Stimulated activated naive CD8-positive, alpha-beta T cell treated with anti-CD3 and anti-CD28 coated beads, Interleukin-15, amount 100 ng/mL, for 72 hours (primary cell): ENCODE results near the gene FOXN3.

ENCODE experiments used
- ATAC-seq: fragments of 150-1000 bp; cut with Tn5 transposase; 2 replicates; pipeline ENCODE4 v1.10.0; 2021; ENCODE audit warnings: mild to moderate bottlenecking, moderate library complexity
- DNase-seq, 2 donors: peaks; one replicate each; pipeline ENCODE4 v3.0.0; 2021 to 2022
- H3K27ac Mint-ChIP-seq, 2 donors: one replicate each; pipeline ENCODE4 v1.8.0; 2022; ENCODE audit warnings: mild to moderate bottlenecking in 2 of 2, mixed read lengths in 2 of 2, moderate library complexity in 2 of 2
- H3K27me3 Mint-ChIP-seq: one replicate; pipeline ENCODE4 v1.8.0; 2022; ENCODE audit warnings: mixed read lengths
- H3K4me1 Mint-ChIP-seq: one replicate; pipeline ENCODE4 v1.8.0; 2022; ENCODE audit warnings: mild to moderate bottlenecking, mixed read lengths
- H3K4me3 Mint-ChIP-seq, 2 donors: one replicate each; pipeline ENCODE4 v1.8.0; 2022; ENCODE audit warnings: mild to moderate bottlenecking in 2 of 2, mixed read lengths in 2 of 2, moderate library complexity in 1 of 2
- H3K9me3 Mint-ChIP-seq, 2 donors: one replicate each; pipeline ENCODE4 v1.8.0; 2022; ENCODE audit warnings: mixed read lengths in 2 of 2

FOXN3 gene

DNA sequence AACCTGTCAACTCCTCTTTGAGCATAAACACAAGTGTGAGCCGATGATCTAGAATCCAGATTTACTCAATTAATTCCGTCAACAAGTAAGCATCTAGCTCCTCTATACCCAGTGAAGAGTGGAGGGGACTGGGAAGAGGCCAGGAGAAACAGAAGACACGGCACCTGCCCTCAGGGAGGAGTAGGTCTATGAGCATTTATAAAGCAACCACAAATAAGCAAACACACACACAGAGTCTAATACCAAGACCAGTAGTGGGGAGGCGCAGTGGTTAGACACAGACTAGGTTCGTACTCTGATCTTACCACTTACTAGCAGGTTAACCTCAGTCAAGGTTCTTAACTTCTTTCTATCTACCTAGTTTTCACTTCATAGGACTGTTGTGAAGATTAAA lies 5.9 kb upstream of the FOXN3 start:
- ATAC-seq (peak; percentile 42), DNase-seq (peak in 1 of 2 donors; percentile 20)
- Mint-ChIP-seq H3K4me1 (peaks cover 94% of the 10 kb centered on the region), H3K9me3 (no peaks in the 10 kb centered on the region), H3K4me3 (peak overlapping the region; percentile 31 to 39), H3K27ac (peak overlapping the region; percentile 69 to 71), H3K27me3 (no peaks in the 10 kb centered on the region)

DNA sequence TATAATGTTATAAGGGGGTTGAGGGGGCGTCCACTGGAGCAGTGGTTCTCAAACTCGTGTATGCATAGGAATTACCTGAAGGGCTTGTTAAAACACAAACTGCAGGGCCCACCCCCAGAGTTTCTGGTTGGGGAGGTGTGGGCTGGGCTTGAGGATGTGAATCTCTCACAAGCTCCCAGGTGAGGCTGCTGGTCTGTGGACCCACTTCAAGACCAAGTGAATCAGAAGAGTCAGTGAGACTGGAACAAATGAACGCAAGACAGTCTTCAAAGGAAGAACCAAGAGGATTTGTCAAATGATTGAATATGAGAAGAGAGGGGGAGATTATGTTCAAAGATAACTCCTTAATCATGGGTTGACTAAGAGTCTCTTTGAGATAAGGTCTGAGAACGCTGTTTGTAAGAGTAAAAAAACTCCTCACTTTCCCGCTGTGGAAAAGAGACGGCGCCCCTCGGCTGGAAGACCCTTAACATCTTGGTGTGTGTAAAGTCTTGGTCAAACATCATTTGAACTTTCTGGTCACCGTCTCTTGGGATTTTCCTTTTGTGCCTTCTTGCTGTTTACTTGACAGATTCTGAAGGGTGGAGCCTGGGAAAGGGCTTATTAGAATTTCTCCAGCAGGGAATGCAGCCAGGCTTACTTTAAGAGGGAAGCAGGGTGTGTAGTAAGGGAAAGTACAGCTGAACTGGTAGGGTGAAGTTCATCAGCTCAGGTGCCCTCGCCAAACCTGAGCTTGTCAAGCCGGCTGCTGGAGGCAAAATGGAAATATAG lies 5.3 kb upstream of the FOXN3 start:
- peak overlapping the region in 1 of 2 donors; percentile 60 for H3K27ac Mint-ChIP-seq
- H3K4me3 Mint-ChIP-seq: peak overlapping the region; percentile 48 to 50
- no peaks in the 10 kb centered on the region for H3K9me3 Mint-ChIP-seq
- DNase-seq: peak in 1 of 2 donors; percentile 15
- H3K4me1 Mint-ChIP-seq: peaks cover 92% of the 10 kb centered on the region
- no peaks in the 10 kb centered on the region for H3K27me3 Mint-ChIP-seq
- ATAC-seq: no peak

DNA sequence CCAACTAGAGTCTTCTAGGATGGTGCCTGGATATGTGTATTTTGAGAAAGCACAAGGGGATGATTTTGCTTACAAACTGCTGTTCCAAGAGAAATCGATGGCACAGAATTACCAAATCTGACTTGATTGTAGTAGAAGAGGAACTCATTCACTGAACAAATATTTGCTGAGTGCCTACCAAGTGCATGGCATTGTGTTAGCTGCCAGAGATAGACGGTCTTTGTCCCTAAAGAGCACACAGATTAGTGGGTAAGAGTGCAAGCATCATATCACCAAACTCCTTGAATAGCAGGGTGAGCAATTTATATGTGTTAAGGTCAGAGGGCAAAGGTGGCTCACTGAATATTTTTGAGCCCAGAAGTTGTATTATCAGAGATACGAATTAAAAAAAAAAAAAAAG lies 3.5 kb upstream of the FOXN3 start:
- H3K9me3 Mint-ChIP-seq: no peaks in the 10 kb centered on the region

DNA sequence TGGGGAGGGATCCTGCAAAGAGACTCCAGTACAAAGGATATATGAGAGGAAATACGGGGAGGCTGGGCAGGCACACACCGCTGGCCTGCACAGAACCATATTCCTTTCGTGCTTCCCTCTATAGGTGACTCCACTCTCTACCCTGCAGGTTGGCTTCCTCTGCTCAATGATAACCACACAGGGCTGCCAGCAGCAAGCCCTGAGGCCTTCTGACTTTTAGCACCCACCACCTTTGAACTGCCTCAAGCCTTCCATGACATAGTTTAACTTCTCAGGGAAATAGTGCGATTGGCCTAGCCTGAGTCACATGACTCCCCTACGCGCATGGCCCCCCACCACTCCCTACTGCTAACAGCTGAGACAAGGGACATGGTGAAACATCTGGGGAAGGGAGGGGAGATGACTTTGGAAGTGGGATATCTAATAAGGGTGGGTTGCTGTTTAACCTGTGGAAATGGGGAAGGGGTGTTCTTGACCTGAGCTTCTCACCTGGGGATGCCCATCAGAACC lies 3.0 kb upstream of the FOXN3 start:
- Mint-ChIP-seq H3K27ac (peak overlapping the region in 1 of 2 donors; percentile 27), H3K9me3 (no peaks in the 10 kb centered on the region), H3K27me3 (no peaks in the 10 kb centered on the region), H3K4me1 (peaks cover 86% of the 10 kb centered on the region), H3K4me3 (no peak overlapping the region)
- DNase-seq (no peak), ATAC-seq (no peak)

More for the DNA sequence above, 3.5 kb upstream of the FOXN3 start:
- Mint-ChIP-seq H3K4me1 (peaks cover 81% of the 10 kb centered on the region), H3K4me3 (no peak overlapping the region), H3K27ac (no peak overlapping the region), H3K27me3 (no peaks in the 10 kb centered on the region)
- DNase-seq (no peak), ATAC-seq (no peak)

DNA sequence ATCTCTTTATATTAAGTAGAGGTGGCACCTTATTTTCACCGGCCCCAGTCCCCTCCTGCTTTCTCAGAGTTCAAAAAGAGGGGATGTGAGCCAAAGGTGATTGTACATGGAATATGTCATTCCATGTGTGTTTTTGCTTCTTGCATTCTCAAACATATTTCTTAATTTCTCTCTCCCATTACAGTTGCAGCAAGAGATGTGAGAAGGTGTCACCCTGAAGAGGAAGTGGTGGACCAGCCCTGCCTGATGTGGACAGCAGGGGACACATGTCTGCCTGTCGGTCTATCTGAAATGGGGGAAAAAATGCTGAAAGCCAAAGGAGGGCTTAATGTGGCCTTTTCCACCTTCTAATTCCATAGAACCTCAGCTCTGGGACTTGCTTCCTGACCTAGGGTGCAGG lies 1.9 kb upstream of the FOXN3 start:
- Mint-ChIP-seq H3K27ac (no peak overlapping the region), H3K9me3 (no peaks in the 10 kb centered on the region), H3K27me3 (no peaks in the 10 kb centered on the region), H3K4me3 (peak overlapping the region; percentile 86 to 93), H3K4me1 (peaks cover 79% of the 10 kb centered on the region)
- DNase-seq: no peak
- no peak for ATAC-seq

DNA sequence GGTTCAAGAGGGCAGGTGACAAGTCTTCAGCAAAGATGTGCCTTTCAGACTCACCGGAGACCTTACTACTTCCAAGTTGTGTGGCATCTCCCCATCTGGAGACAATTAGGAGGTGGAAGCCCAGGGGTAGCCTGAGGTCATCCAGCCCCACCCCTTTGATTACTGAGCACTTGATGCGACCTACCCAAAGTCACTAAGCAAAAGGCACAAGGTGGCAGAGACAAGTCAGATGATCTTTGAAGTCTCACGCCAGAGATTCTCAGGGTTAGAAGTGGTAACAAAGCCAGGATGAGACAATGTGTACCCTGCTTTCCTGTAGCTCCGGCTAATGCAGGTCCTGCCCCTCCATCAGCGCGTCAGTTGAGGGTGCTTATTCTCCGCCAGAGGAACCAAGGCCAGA lies 1.4 kb upstream of the FOXN3 start:
- DNase-seq: peak in 1 of 2 donors; percentile 27
- ATAC-seq: no peak
- H3K27me3 Mint-ChIP-seq: no peaks in the 10 kb centered on the region
- H3K27ac Mint-ChIP-seq: peak overlapping the region in 1 of 2 donors; percentile 44
- H3K4me3 Mint-ChIP-seq: peak overlapping the region; percentile 86 to 93
- H3K9me3 Mint-ChIP-seq: no peaks in the 10 kb centered on the region
- peaks cover 76% of the 10 kb centered on the region for H3K4me1 Mint-ChIP-seq

DNA sequence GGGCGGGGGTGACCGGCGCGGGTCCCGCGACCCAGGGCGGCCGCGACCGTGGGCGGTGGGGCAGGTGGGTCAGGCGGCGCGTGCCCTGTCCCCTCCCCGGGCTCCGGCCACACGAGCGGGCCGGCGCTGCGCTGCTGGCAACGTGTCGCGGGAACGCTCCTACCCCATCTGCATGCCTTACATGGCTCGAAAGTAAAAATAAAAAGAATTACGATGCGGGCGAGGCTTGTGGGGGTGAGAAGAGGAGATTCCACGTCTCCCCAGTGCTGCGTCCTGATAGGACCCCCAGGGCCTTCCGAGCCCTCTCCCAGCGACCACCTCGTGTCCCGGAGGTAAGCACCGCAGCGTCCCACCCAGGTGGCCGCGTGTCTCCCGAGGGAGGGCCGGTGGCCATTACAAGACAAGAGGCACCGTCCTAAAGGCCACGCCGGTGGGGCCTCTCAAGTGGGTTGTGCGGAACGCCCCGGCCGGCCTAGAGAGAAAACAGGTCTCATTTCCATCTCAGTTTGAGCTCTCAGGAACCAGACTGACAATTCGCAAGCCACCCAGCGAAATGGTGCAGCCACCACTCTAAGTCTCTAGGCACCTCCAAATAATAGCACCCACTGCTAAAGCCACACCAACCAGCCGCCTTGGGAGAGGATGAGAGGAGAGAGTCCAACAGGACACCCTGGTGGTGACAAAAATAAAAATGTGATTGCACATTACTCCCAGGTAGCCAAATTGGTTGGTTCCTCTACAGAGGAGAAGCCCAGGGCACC lies 612 bp upstream of the FOXN3 start:
- H3K4me3 Mint-ChIP-seq: peak overlapping the region; percentile 86 to 93
- peak overlapping the region; percentile 95 to 98 for H3K27ac Mint-ChIP-seq
- H3K27me3 Mint-ChIP-seq: no peaks in the 10 kb centered on the region
- H3K4me1 Mint-ChIP-seq: peaks cover 76% of the 10 kb centered on the region
- ATAC-seq (peak; percentile 72), DNase-seq (peak; percentile 68 to 72)
- no peaks in the 10 kb centered on the region for H3K9me3 Mint-ChIP-seq

DNA sequence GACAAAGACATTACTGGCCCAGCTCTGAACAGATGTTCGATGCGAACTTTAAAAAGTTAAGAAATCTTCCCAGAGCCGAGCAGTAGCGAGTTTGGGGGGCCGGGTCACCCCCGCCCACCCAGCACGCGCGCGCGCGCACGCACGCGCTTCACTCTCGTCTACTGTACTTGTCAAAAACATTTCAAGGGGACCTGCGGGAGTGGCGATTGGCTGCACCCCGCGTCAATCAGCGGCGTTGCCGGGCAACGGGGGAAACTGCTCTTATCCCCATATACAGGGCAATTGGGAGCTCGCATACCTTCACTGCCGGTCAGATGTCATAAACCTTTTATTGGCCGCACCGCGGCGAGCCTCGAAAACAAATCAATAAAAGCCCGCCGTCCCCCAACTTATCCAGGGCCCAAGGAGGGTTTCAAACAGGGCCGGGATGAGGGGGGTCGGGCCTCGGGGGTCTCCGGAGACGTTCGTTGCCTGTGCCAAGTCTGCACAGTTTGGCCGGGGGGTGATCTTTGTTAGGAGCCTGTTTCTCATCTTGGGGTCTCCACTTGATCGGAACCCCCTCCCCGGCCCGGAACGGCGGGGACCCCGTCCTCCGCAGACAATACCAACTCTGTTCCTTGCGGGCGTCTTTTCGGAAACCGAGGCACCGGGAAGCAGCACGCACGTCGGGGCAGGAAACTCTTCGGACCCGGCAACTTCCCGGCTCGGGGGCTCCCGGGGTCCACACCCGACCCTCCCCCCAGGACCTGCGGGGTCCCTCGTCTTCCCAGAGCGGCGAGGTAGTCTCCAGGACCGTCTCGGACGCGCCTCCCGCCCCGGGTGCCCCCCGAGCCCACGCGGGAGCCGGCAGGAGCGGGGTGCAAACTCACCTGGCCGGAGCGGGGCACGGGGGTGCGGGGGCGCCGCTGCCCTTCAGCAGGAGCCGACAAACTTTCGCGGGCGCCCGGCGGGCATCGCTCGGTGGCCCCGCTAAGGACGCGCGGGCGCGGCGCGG lies 734 bp downstream of the FOXN3 start:
- Mint-ChIP-seq H3K27ac (peak overlapping the region; percentile 81 to 96), H3K4me1 (peaks cover 72% of the 10 kb centered on the region), H3K9me3 (no peaks in the 10 kb centered on the region), H3K27me3 (no peaks in the 10 kb centered on the region), H3K4me3 (peak overlapping the region; percentile 84 to 91)
- peak; percentile 98 to 99 for DNase-seq
- ATAC-seq: peak; percentile 80

DNA sequence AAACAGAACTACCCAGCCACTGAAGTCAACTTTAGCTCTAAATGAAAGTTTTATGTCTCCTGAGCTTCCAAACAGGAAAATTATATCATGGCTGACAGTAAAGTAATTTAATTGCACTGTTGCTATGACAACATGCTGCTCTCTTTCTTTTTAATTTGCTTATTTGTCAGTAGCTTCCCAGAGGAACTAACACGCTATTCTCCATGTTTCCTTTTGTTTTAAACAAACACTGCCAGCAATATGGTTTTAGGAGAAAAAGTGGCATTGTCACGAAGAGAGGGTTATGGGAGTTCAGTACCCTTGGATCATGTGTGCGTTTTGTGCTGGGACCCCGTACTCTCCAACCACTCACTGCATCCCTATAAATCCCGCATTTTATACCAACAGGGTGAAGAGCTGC lies 1.9 kb downstream of the FOXN3 start:
- no peaks in the 10 kb centered on the region for H3K9me3 Mint-ChIP-seq
- peak overlapping the region; percentile 84 to 91 for H3K4me3 Mint-ChIP-seq
- H3K4me1 Mint-ChIP-seq: peaks cover 72% of the 10 kb centered on the region
- ATAC-seq (no peak), DNase-seq (no peak)
- no peaks in the 10 kb centered on the region for H3K27me3 Mint-ChIP-seq
- H3K27ac Mint-ChIP-seq: no peak overlapping the region

DNA sequence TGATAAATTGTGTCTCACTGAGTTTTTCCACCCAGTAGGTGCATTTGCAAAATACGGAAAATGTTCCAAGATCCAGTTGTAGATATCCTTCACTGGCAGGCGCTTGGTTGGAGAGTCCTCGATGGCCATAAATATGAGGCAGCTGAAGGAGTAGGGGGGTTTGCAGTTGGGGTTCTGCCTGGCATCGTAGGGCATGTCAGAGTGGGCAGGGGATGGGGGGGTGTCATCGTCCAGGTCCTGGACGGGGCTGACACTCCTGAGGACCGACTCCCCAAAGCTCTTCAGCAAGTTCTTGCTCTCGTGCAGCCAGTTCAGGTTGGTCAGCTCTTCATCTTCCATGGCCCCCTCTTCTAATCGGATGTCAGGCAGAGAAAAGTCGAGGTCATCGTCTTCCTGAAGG lies 5.1 kb downstream of the FOXN3 start:
- H3K9me3 Mint-ChIP-seq: no peaks in the 10 kb centered on the region
- H3K4me3 Mint-ChIP-seq: no peak overlapping the region
- ATAC-seq (no peak), DNase-seq (no peak)
- peaks cover 78% of the 10 kb centered on the region for H3K4me1 Mint-ChIP-seq
- no peaks in the 10 kb centered on the region for H3K27me3 Mint-ChIP-seq
- peak overlapping the region in 1 of 2 donors; percentile 71 for H3K27ac Mint-ChIP-seq

DNA sequence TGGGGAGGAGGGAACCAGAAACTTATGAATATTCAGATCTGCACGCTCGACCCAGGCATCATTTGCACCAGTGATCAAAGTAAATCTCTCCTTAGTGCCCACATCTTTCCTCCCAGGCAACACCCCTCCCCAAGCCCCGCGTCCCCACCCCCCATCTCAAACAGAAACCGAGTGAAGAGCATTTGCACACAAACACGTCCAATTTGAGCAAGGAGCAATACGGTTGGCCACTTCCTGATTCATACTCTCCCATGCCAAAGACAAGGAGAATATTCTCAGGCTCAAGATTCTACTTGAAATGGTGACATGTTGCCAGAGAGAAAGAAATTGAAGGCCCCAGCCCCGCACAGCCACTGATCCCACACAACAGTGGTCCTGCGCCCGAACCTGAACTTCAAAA lies 7.1 kb downstream of the FOXN3 start:
- H3K27ac Mint-ChIP-seq: peak overlapping the region in 1 of 2 donors; percentile 47
- ATAC-seq: no peak
- peak overlapping the region in 1 of 2 donors; percentile 65 for H3K4me3 Mint-ChIP-seq
- no peaks in the 10 kb centered on the region for H3K27me3 Mint-ChIP-seq
- H3K9me3 Mint-ChIP-seq: no peaks in the 10 kb centered on the region
- H3K4me1 Mint-ChIP-seq: peaks cover 71% of the 10 kb centered on the region
- no peak for DNase-seq

DNA sequence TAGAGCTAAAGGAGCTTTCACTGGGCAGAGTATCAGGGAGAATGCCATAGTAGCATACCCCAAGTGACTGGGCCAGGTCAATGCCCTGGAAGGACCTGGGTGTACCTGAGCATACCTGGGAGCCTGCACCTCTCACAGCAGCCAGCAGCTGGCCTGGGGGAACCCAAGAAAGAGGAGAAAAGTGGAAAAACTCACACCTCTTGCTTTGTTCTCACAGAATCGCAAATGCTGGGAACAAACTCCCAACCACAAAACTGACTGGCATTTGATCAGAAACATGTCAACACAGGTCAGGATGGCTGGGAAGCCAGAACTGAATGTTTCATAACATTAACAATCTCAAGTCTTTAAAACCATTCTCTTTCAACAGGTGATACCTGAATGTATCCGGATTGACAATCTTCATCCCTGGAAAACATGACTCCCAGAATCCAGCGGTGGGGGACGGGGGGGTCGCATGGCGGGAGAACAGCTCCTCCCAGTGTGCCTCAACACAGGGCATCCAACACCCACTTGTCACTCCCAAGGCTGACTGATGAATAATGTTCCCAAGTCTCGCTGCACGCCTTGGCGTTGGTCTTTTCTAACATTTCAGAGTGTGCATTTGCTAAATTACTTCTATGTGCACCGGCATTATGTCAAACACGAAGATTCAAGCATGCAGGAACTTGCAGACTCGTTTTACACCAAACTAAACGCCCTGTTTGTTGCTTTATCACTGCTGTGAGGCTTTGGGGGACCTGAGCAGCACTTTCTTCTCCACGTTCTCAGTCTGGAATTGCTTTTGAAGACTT lies 7.9 kb downstream of the FOXN3 start:
- Mint-ChIP-seq H3K4me3 (no peak overlapping the region), H3K27ac (peak overlapping the region; percentile 47 to 75), H3K4me1 (peaks cover 68% of the 10 kb centered on the region), H3K9me3 (no peaks in the 10 kb centered on the region), H3K27me3 (no peaks in the 10 kb centered on the region)
- ATAC-seq (no peak), DNase-seq (no peak)

DNA sequence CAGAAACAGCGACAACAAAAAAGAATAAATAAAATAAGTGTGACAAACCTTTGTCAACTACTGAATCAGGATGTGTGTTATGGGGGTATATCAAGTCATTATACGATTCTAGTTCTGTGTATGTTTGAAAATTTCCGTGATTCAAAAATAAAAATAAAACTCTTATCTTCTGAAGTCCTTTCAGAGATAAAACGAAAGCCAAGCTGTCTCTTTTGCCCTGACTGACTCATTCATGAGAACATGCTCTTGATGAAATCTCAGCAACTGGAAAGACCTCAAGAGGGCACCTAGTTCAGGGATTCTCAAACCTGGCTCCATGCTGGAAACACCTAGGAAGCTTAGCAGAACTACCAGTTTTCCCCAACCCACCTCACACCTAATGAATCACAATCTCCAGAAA lies 9.2 kb downstream of the FOXN3 start:
- peak; percentile 42 for ATAC-seq
- H3K27ac Mint-ChIP-seq: peak overlapping the region in 1 of 2 donors; percentile 83
- H3K4me3 Mint-ChIP-seq: peak overlapping the region; percentile 44
- H3K9me3 Mint-ChIP-seq: no peaks in the 10 kb centered on the region
- no peak for DNase-seq
- no peaks in the 10 kb centered on the region for H3K27me3 Mint-ChIP-seq
- peaks cover 70% of the 10 kb centered on the region for H3K4me1 Mint-ChIP-seq

DNA sequence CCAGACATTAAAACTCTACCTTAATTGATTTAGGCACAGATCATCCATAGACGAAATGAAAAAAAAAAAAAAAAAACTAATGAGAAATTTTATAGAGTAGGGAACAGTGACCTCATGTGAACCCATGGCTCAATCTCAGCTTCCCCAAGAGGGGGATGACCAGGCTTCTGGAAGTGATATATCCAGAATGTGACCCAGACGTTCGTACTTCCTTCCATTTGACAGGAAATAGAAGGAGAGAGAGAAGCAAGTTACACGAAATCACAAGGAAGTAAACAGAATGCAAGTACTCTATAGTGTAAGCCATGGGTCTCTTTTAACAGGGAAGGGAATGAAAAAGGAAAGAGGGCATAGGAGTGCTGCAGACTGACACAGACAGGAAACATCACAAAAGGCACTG lies 10.1 kb downstream of the FOXN3 start:
- Mint-ChIP-seq H3K9me3 (no peaks in the 10 kb centered on the region), H3K4me1 (peaks cover 69% of the 10 kb centered on the region), H3K4me3 (peak overlapping the region in 1 of 2 donors; percentile 42), H3K27me3 (no peaks in the 10 kb centered on the region), H3K27ac (peak overlapping the region; percentile 35 to 44)
- DNase-seq (no peak), ATAC-seq (no peak)
